ENCODE measurements around the gene COQ6. TPM values are rescaled to one million over a fixed set of nuclear protein-coding genes. Genes with fewer than 3 reads are reported as not detected.

The COQ6 gene
- total RNA-seq, 2 experiments from 2014 or later = 18.7 to 20.5 TPM

- no peak overlapping the region for H3K4me3 ChIP-seq (ENCODE audit: low read depth, low read length, poor library complexity, severe bottlenecking)
- POLR2A ChIA-PET = no interaction called here
- no peak overlapping the region for H2AFZ ChIP-seq (ENCODE audit: low read length)
- CTCF ChIA-PET (ENCODE audit: unreplicated experiment) = no interaction called here
- H3K9me2 ChIP-seq (ENCODE audit: insufficient read depth, low read length) = no peaks in the 10 kb centered on the region
- TF ChIP-seq CTCF (conservative IDR thresholded peaks at IDR 0.05; ENCODE audit: low read length) (no peak), EZH2phosphoT487 (IDR thresholded peaks at IDR 0.05; ENCODE audit: borderline replicate concordance, low read depth, low read length) (no peak)
- no peak overlapping the region for H3K4me2 ChIP-seq (ENCODE audit: low read length)
- peaks cover 39% of the 10 kb centered on the region for H3K36me3 ChIP-seq (ENCODE audit: insufficient read depth, low read length)
- H3K79me2 ChIP-seq (ENCODE audit: insufficient read depth, low read depth, low read length) = no peaks in the 10 kb centered on the region
- no peak overlapping the region for H3K27ac ChIP-seq (ENCODE audit: low read depth, low read length, poor library complexity, severe bottlenecking)
- no peaks in the 10 kb centered on the region for H3K9me3 ChIP-seq (ENCODE audit: low read length)
- intact Hi-C loops (cut with micrococcal nuclease; ENCODE audit: unreplicated experiment) = no loop called here
- H3K4me1 ChIP-seq (ENCODE audit: insufficient read depth, low read length, poor library complexity, severe bottlenecking) = no peaks in the 10 kb centered on the region
- H4K20me1 ChIP-seq (ENCODE audit: insufficient read depth, low read length) = no peaks in the 10 kb centered on the region
- no peak for DNase-seq (ENCODE audit: low spot score)
- no TSS peak for BruUV-seq (replicated peaks)
Measured at GRCh38 chr14:73965216-73965615, 15.1 kb downstream of the COQ6 start.

- BruUV-seq (replicated peaks) = no TSS peak
- intact Hi-C loops (cut with micrococcal nuclease; ENCODE audit: unreplicated experiment) = no loop called here
- H3K4me2 ChIP-seq (ENCODE audit: low read length) = no peak overlapping the region
Measured at GRCh38 chr14:73968885-73969284, 18.8 kb downstream of the COQ6 start.

More at GRCh38 chr14:73968885-73969284, 18.8 kb downstream of the COQ6 start:
- TF ChIP-seq CTCF (conservative IDR thresholded peaks at IDR 0.05; ENCODE audit: low read length) (no peak), EZH2phosphoT487 (IDR thresholded peaks at IDR 0.05; ENCODE audit: borderline replicate concordance, low read depth, low read length) (no peak)
- no peaks in the 10 kb centered on the region for H3K9me2 ChIP-seq (ENCODE audit: insufficient read depth, low read length)
- ChIA-PET POLR2A (no interaction called here), CTCF (ENCODE audit: unreplicated experiment) (no interaction called here)
- no peaks in the 10 kb centered on the region for H4K20me1 ChIP-seq (ENCODE audit: insufficient read depth, low read length)
- DNase-seq (ENCODE audit: low spot score) = no peak
- peaks cover 15% of the 10 kb centered on the region; the same call in 1 of the 2 replicates for H3K36me3 ChIP-seq (ENCODE audit: insufficient read depth, low read length)
- no peak overlapping the region for H3K4me3 ChIP-seq (ENCODE audit: low read depth, low read length, poor library complexity, severe bottlenecking)
- H2AFZ ChIP-seq (ENCODE audit: low read length) = no peak overlapping the region
- no peak overlapping the region for H3K27ac ChIP-seq (ENCODE audit: low read depth, low read length, poor library complexity, severe bottlenecking)
- H3K4me1 ChIP-seq (ENCODE audit: insufficient read depth, low read length, poor library complexity, severe bottlenecking) = no peaks in the 10 kb centered on the region
- no peaks in the 10 kb centered on the region for H3K79me2 ChIP-seq (ENCODE audit: insufficient read depth, low read depth, low read length)
- no peaks in the 10 kb centered on the region for H3K9me3 ChIP-seq (ENCODE audit: low read length)
